Loucy (cell line): Measurements from ENCODE around the gene MPDZ.

Experiments
- CTCF ChIP-seq: fragments of 200-600 bp; sonication (generic); conservative IDR thresholded peaks from 2 replicates; pipeline ENCODE4 v1.5.1; 2014; ENCODE audit warnings: mild to moderate bottlenecking, antibody characterized with exemption, low read length
- EZH2phosphoT487 ChIP-seq: fragments of 200-600 bp; IDR thresholded peaks from 2 replicates; pipeline ENCODE4 v1.6.1; 2018; ENCODE audit warnings: antibody characterized with exemption, mild to moderate bottlenecking, moderate library complexity, borderline replicate concordance

GRCh38 chr9:13149454-13149853 lies 130.0 kb downstream of the MPDZ start:
- TF ChIP-seq CTCF, result no peak
- TF ChIP-seq EZH2phosphoT487, result no peak
